ENCODE results near the gene KCNMA1.

KCNMA1 gene

GRCh38 chr10:77631241-77631640 lies 6.4 kb downstream of the KCNMA1 start:
- DNase-seq: no peak

GRCh38 chr10:77630507-77630848 lies 7.1 kb downstream of the KCNMA1 start:
- DNase-seq: no peak

- DNase-seq: no peak
These were observed 7.7 kb downstream of the KCNMA1 start for GRCh38 chr10:77629775-77630506.

GRCh38 chr10:77628906-77629730 lies 8.5 kb downstream of the KCNMA1 start:
- DNase-seq: no peak

- DNase-seq: no peak
These were observed 11.2 kb downstream of the KCNMA1 start for GRCh38 chr10:77626266-77626935.

GRCh38 chr10:77625379-77625778 lies 12.2 kb downstream of the KCNMA1 start:
- DNase-seq: no peak

- DNase-seq: no peak
These were observed 14.7 kb downstream of the KCNMA1 start for GRCh38 chr10:77622889-77623291.

GRCh38 chr10:77620731-77621130 lies 16.9 kb downstream of the KCNMA1 start:
- no peak for DNase-seq

GRCh38 chr10:77619964-77620703 lies 17.5 kb downstream of the KCNMA1 start:
- no peak for DNase-seq

- DNase-seq: no peak
These were observed 19.5 kb downstream of the KCNMA1 start for GRCh38 chr10:77618117-77618516.

GRCh38 chr10:77616766-77617165 lies 20.8 kb downstream of the KCNMA1 start:
- DNase-seq: no peak

- no peak for DNase-seq
These were observed 22.6 kb downstream of the KCNMA1 start for GRCh38 chr10:77614778-77615625.

- no peak for DNase-seq
These were observed 24.0 kb downstream of the KCNMA1 start for GRCh38 chr10:77613476-77614130.

- no peak for DNase-seq
These were observed 25.9 kb downstream of the KCNMA1 start for GRCh38 chr10:77611670-77612069.

- no peak for DNase-seq
These were observed 26.4 kb downstream of the KCNMA1 start for GRCh38 chr10:77611221-77611620.

GRCh38 chr10:77609781-77610272 lies 27.8 kb downstream of the KCNMA1 start:
- DNase-seq: no peak

GRCh38 chr10:77608281-77608680 lies 29.3 kb downstream of the KCNMA1 start:
- no peak for DNase-seq

GRCh38 chr10:77606751-77607150 lies 30.9 kb downstream of the KCNMA1 start:
- no peak for DNase-seq

- DNase-seq: no peak
These were observed 32.1 kb downstream of the KCNMA1 start for GRCh38 chr10:77605466-77605865.

- DNase-seq: no peak
These were observed 32.7 kb downstream of the KCNMA1 start for GRCh38 chr10:77604941-77605351.

- no peak for DNase-seq
These were observed 33.5 kb downstream of the KCNMA1 start for GRCh38 chr10:77604063-77604462.
